B cell (primary cell): ENCODE measurements around the gene NADSYN1. TPM values are rescaled to one million over a fixed set of nuclear protein-coding genes. Genes with fewer than 3 reads are reported as not detected.

ENCODE experiments used
- ATAC-seq: fragments of 200-7000 bp; cut with Tn5 transposase; one replicate; pipeline ENCODE4 v1.10.0; 2021; ENCODE audit warnings: low read depth, mild to moderate bottlenecking, moderate number of reproducible peaks, moderate library complexity
- CTCF ChIA-PET: fragments of 350-600 bp; sonication (Branson Sonifier 250); formaldehyde crosslinking; loops from one replicate; lab custom pipeline; 2021; ENCODE audit warnings: antibody characterized with exemption, inconsistent platforms; lab: Charles Lee
- POLR2A ChIA-PET: fragments of 350-600 bp; sonication (Branson Sonifier 250); formaldehyde crosslinking; loops from one replicate; lab custom pipeline; 2021; ENCODE audit warnings: antibody characterized with exemption; lab: Charles Lee
- DNase-seq: peaks from one replicate; pipeline ENCODE4 v3.0.0; 2013
- H2AFZ ChIP-seq: 2 replicates; pipeline ENCODE4 v1.6.1; 2012; ENCODE audit warnings: mild to moderate bottlenecking, low read depth, low read length; ENCODE audit not compliant: insufficient read depth, poor library complexity, severe bottlenecking
- H3K27ac ChIP-seq, 2 donors: 1 replicate in 1 of 2; 2 replicates in 1 of 2; pipeline ENCODE4 v1.5.1; 2012 to 2013; ENCODE audit warnings: low read length in 2 of 2, mild to moderate bottlenecking in 2 of 2, moderate library complexity in 1 of 2
- H3K27me3 ChIP-seq, 4 experiments: fragments of 200-600 bp in 1 of 4; sonication (generic) in 1 of 4; replicated peaks in 1 of 4; 1 replicate in 2 of 4; 2 replicates in 2 of 4; pipeline versions ENCODE4 v1.6.1 to v1.7.0; 2013 to 2016; ENCODE audit warnings: low read length in 3 of 4, mild to moderate bottlenecking in 2 of 4, mixed read lengths in 1 of 4, moderate library complexity in 1 of 4; ENCODE audit not compliant: insufficient read depth in 4 of 4, control insufficient read depth in 3 of 4; ENCODE audit errors: control extremely low read depth in 1 of 4
- H3K36me3 ChIP-seq, 2 experiments: replicated peaks in 1 of 2; 1 replicate in 1 of 2; 2 replicates in 1 of 2; pipeline versions ENCODE4 v1.6.1 to v1.7.1; 2013; ENCODE audit warnings: low read length in 1 of 2; ENCODE audit not compliant: insufficient read depth in 2 of 2, control insufficient read depth in 1 of 2; ENCODE audit errors: control extremely low read depth in 1 of 2, extremely low read depth in 1 of 2
- H3K4me1 ChIP-seq, 2 donors: fragments of 200-600 bp in 1 of 2; sonication (generic) in 1 of 2; 1 replicate in 1 of 2; 2 replicates in 1 of 2; pipeline versions ENCODE4 v1.5.1 to v1.6.1; 2013 to 2017; ENCODE audit warnings: low read length in 2 of 2; ENCODE audit not compliant: control insufficient read depth in 2 of 2, insufficient read depth in 2 of 2
- H3K4me2 ChIP-seq: replicated peaks from 2 replicates; pipeline ENCODE3; 2012; ENCODE audit warnings: mild to moderate bottlenecking, low read depth, low read length; ENCODE audit not compliant: poor library complexity, severe bottlenecking
- H3K4me3 ChIP-seq, 5 experiments: fragments of 200-600 bp in 1 of 5; sonication (generic) in 1 of 5; 1 replicate in 3 of 5; 2 replicates in 2 of 5; pipeline versions ENCODE4 v1.5.1 to v1.7.0; 2011 to 2016; ENCODE audit warnings: low read length in 4 of 5, mild to moderate bottlenecking in 4 of 5, low read depth in 2 of 5, control low read depth in 1 of 5, moderate library complexity in 1 of 5; ENCODE audit not compliant: insufficient read depth in 1 of 5; ENCODE audit errors: control extremely low read depth in 1 of 5, extremely low read depth in 1 of 5
- H3K79me2 ChIP-seq: fragments of 200-600 bp; sonication (generic); one replicate; pipeline ENCODE4 v1.6.0; 2016; ENCODE audit warnings: low read length; ENCODE audit not compliant: control insufficient read depth, insufficient read depth
- H3K9ac ChIP-seq: fragments of 200-600 bp; sonication (generic); 2 replicates; pipeline ENCODE4 v1.6.1; 2017; ENCODE audit warnings: mild to moderate bottlenecking, low read length, moderate library complexity
- H3K9me3 ChIP-seq, 3 donors: one replicate each; pipeline versions ENCODE4 v1.6.1 to v1.7.1; 2013; ENCODE audit warnings: low read length in 2 of 3; ENCODE audit not compliant: control insufficient read depth in 2 of 3, insufficient read depth in 1 of 3; ENCODE audit errors: control extremely low read depth in 1 of 3
- H4K20me1 ChIP-seq: 2 replicates; pipeline ENCODE4 v1.6.0; 2012; ENCODE audit warnings: mild to moderate bottlenecking, low read length; ENCODE audit not compliant: insufficient read depth, control insufficient read depth, poor library complexity, severe bottlenecking
- H3K27ac Mint-ChIP-seq: one replicate; pipeline ENCODE4 v1.8.0; 2021; ENCODE audit warnings: mixed read lengths
- H3K27me3 Mint-ChIP-seq: one replicate; pipeline ENCODE4 v1.8.0; 2021; ENCODE audit warnings: mixed read lengths
- H3K4me1 Mint-ChIP-seq: one replicate; pipeline ENCODE4 v1.8.0; 2021; ENCODE audit warnings: mixed read lengths
- H3K4me3 Mint-ChIP-seq: one replicate; pipeline ENCODE4 v1.8.0; 2021; ENCODE audit warnings: mixed read lengths
- H3K9me3 Mint-ChIP-seq: one replicate; pipeline ENCODE4 v1.8.0; 2022; ENCODE audit warnings: mixed read lengths; ENCODE audit not compliant: insufficient read depth
- EZH2 ChIP-seq: IDR thresholded peaks from 2 replicates; pipeline ENCODE4 v1.6.1; 2012; ENCODE audit warnings: borderline replicate concordance, low read depth, mild to moderate bottlenecking, moderate library complexity, low read length; ENCODE audit not compliant: insufficient read depth, poor library complexity, severe bottlenecking
- WGBS: methylation state at CpG from one replicate; pipeline ENCODE4 v1.1.5; 2013; ENCODE audit warnings: missing lambda C conversion rate; ENCODE audit not compliant: insufficient coverage; 5-methylcytosine and 5-hydroxymethylcytosine counted together
- intact Hi-C: fragments of 100-400 bp; cut with micrococcal nuclease; formaldehyde crosslinking; loops from one replicate; pipeline ENCODE4 v1.10.0; 2022
- polyA plus RNA-seq: library from polyadenylated mRNA; depleted of rRNA; stranded (reverse); fragments of >200 nt; gene quantifications from 2 replicates; pipeline ENCODE4 v1.2.3, GENCODE V29; 2012
- total RNA-seq, 2 donors: library from RNA; stranded (reverse); fragments of 120-200 nt in 1 of 2; gene quantifications; 1 replicate in 1 of 2; 2 replicates in 1 of 2; pipeline versions ENCODE4 v1.2.3 to v1.2.4, GENCODE V29; 2013 to 2022
- TF ChIP-seq, protein P1 (sequence below): fragments of 200-600 bp; IDR thresholded peaks from one replicate; pipeline ENCODE4 v1.8.0; 2022; ENCODE audit warnings: antibody characterized with exemption, mild to moderate bottlenecking

Gene NADSYN1
- total and polyA plus RNA-seq, 2 donors (not counting 1 experiment from before 2014, with no cell fraction given): 153 to 222 TPM

DNA sequence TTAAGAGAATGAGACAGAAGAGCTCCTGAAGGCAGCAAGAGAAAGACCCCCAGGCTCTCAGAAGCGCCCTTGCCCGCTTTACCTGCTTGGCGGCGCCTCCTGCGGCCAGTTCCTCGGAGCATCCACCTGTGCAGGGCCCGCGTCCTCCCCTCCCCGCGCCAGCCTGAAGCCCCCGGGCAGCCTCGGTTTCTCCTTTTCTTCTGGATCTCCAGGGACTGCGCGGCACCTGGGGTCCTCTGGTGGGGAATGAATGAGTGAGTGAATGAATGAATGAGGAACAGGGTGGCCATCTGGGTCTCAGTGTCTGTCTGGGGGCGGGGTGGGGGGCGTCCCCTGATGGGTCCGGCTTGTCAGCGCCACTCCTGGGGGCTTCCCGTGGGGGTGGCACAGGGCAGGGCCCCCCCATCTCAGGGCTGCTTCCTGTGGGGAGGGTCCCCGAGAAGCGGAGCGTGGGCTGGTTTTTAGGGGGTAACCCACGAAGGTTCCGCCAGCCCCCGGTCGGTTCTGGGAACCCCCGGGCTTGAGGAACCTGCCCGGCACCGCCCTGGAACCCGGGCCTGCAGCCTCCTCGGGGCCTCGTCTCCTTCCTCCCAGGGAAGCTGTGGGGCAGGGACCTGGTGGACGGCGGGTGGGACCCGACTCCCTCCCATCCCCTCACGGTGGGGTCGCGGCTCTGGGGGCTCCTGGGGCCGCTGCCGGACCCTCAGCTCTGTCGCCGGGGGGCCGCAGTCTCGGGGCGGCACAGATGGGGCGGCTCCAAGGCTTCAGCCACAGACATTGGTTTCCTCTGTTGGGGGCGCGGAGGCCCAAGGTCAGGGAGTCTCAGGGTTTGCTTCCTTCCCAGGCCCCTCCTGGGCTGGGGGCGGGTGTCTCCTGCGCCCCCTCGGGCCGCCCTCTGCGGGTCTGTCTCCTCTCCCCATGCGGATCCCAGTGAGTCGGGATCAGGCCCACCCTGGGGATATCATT is 65.8 kb downstream of the NADSYN1 start:
- H3K4me1 Mint-ChIP-seq: no peaks in the 10 kb centered on the region
- H3K4me1 ChIP-seq: no peaks in the 10 kb centered on the region
- intact Hi-C loops: no loop called here
- H3K79me2 ChIP-seq: no peaks in the 10 kb centered on the region
- WGBS: 95% methylated on average over 51 of the region's 55 CpGs
- no peaks in the 10 kb centered on the region for H4K20me1 ChIP-seq
- H3K27me3 ChIP-seq: no peaks in the 10 kb centered on the region
- H3K9me3 Mint-ChIP-seq: peaks cover 6% of the 10 kb centered on the region
- ATAC-seq (no peak), DNase-seq (no peak)
- H3K4me3 ChIP-seq: no peak overlapping the region
- H3K9me3 ChIP-seq: peaks cover 0 to 6% (median 0%) of the 10 kb centered on the region in 3 donors
- no peak overlapping the region for H3K9ac ChIP-seq
- POLR2A ChIA-PET: no interaction called here
- H3K27ac Mint-ChIP-seq: no peak overlapping the region
- no peak for TF ChIP-seq EZH2
- TF ChIP-seq, protein P1, sequence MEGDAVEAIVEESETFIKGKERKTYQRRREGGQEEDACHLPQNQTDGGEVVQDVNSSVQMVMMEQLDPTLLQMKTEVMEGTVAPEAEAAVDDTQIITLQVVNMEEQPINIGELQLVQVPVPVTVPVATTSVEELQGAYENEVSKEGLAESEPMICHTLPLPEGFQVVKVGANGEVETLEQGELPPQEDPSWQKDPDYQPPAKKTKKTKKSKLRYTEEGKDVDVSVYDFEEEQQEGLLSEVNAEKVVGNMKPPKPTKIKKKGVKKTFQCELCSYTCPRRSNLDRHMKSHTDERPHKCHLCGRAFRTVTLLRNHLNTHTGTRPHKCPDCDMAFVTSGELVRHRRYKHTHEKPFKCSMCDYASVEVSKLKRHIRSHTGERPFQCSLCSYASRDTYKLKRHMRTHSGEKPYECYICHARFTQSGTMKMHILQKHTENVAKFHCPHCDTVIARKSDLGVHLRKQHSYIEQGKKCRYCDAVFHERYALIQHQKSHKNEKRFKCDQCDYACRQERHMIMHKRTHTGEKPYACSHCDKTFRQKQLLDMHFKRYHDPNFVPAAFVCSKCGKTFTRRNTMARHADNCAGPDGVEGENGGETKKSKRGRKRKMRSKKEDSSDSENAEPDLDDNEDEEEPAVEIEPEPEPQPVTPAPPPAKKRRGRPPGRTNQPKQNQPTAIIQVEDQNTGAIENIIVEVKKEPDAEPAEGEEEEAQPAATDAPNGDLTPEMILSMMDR: no peak
- H2AFZ ChIP-seq: no peak overlapping the region
- CTCF ChIA-PET: no interaction called here
- no peak overlapping the region for H3K4me2 ChIP-seq
- no peaks in the 10 kb centered on the region for H3K27me3 Mint-ChIP-seq
- no peak overlapping the region for H3K27ac ChIP-seq
- no peak overlapping the region for H3K4me3 Mint-ChIP-seq
- no peaks in the 10 kb centered on the region for H3K36me3 ChIP-seq

DNA sequence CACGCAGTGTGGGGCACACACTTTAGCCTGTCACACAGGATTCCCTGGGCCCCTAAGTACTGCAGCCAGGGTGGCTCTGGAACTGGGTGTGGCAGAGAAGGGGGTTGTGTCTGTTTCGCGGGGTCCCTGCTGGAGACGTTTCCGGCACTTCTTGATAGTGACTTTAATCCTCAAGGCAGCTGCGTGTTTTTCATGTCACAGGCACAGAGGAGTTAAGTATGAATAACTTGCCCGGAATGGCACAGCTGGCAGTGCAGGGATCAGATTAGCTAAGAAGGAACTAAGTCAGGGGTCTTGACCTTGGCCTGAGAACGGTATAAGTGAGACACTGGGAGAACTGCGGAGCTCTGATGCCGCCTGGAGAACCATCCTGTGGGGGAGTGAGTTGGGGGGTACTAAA is 66.5 kb downstream of the NADSYN1 start:
- intact Hi-C loops: no loop called here
- H3K9me3 ChIP-seq: peaks cover 0 to 6% (median 0%) of the 10 kb centered on the region in 3 donors
- no peak overlapping the region for H3K4me2 ChIP-seq
- no peak overlapping the region for H3K4me3 ChIP-seq
- H3K79me2 ChIP-seq: no peaks in the 10 kb centered on the region
- ATAC-seq (no peak), DNase-seq (no peak)
- H3K27me3 ChIP-seq: no peaks in the 10 kb centered on the region
- no peak overlapping the region for H3K27ac Mint-ChIP-seq
- ChIA-PET POLR2A (no interaction called here), CTCF (no interaction called here)
- WGBS: 97% methylated on average over 9 of the region's 10 CpGs
- TF ChIP-seq EZH2: no peak
- TF ChIP-seq, protein P1: no peak
- no peak overlapping the region for H3K9ac ChIP-seq
- H2AFZ ChIP-seq: no peak overlapping the region
- peaks cover 6% of the 10 kb centered on the region for H3K9me3 Mint-ChIP-seq
- no peaks in the 10 kb centered on the region for H3K36me3 ChIP-seq
- no peak overlapping the region for H3K4me3 Mint-ChIP-seq
- no peaks in the 10 kb centered on the region for H4K20me1 ChIP-seq
- no peaks in the 10 kb centered on the region for H3K4me1 Mint-ChIP-seq
- H3K27me3 Mint-ChIP-seq: no peaks in the 10 kb centered on the region
- no peaks in the 10 kb centered on the region for H3K4me1 ChIP-seq
- no peak overlapping the region for H3K27ac ChIP-seq
